SK-N-SH (cell line): ENCODE results near the gene RHBDL3. TPM values are rescaled to one million over a fixed set of nuclear protein-coding genes. Genes with fewer than 3 reads are reported as not detected.

Experiments
- CTCF ChIA-PET: fragments of 300-600, 350-600 bp; formaldehyde crosslinking; extraction: SDS; loops from one replicate; lab custom pipeline; 2021; lab: Yijun Ruan, JAX
- POLR2A ChIA-PET: fragments of 350-600 bp; sonication (Branson Sonifier 250); formaldehyde crosslinking; extraction: SDS; loops from one replicate; lab custom pipeline; 2020; ENCODE audit warnings: antibody characterized with exemption, inconsistent platforms; lab: Yijun Ruan, JAX
- DNase-seq: peaks from one replicate; pipeline ENCODE4 v3.0.0; 2012
- H2AFZ ChIP-seq: fragments of 200-600 bp; sonication (generic); 2 replicates; pipeline ENCODE4 v1.8.1; 2016; ENCODE audit warnings: antibody characterized with exemption, mild to moderate bottlenecking, low read depth
- H3F3A ChIP-seq: fragments of 200-600 bp; sonication (generic); replicated peaks from 2 replicates; pipeline ENCODE3; 2016; ENCODE audit warnings: antibody characterized with exemption, mild to moderate bottlenecking; ENCODE audit not compliant: insufficient read depth
- H3K27ac ChIP-seq, 2 experiments: fragments of 200-500 bp in 1 of 2; fragments of 200-600 bp in 1 of 2; sonication (Bioruptor generic) in 1 of 2; sonication (generic), shearing (Covaris generic) in 1 of 2; 2 replicates each; pipeline versions ENCODE4 v1.5.1 to v1.6.1; 2014 to 2016; ENCODE audit warnings: low read depth in 2 of 2, inconsistent platforms in 1 of 2, low read length in 1 of 2, mild to moderate bottlenecking in 1 of 2, mixed read lengths in 1 of 2
- H3K27me3 ChIP-seq: fragments of 200-600 bp; sonication (generic), shearing (Covaris generic); 2 replicates; pipeline ENCODE4 v1.6.1; 2016; ENCODE audit warnings: mixed run types; ENCODE audit not compliant: insufficient read depth
- H3K36me3 ChIP-seq, 2 experiments: fragments of 200-500 bp in 1 of 2; fragments of 200-600 bp in 1 of 2; sonication (Bioruptor generic) in 1 of 2; sonication (generic) in 1 of 2; replicated peaks in 1 of 2; 2 replicates each; pipeline versions ENCODE3 to v1.5.1; 2014 to 2016; ENCODE audit warnings: low read length in 1 of 2, mild to moderate bottlenecking in 1 of 2; ENCODE audit not compliant: insufficient read depth in 2 of 2, control insufficient read depth in 1 of 2
- H3K4me1 ChIP-seq, 2 experiments: fragments of 200-500 bp in 1 of 2; fragments of 200-600 bp in 1 of 2; sonication (Bioruptor generic) in 1 of 2; sonication (generic), shearing (Covaris generic) in 1 of 2; 2 replicates each; pipeline versions ENCODE4 v1.5.1 to v1.6.1; 2014 to 2016; ENCODE audit warnings: low read depth in 1 of 2, low read length in 1 of 2, mixed run types in 1 of 2; ENCODE audit not compliant: insufficient read depth in 2 of 2, control insufficient read depth in 1 of 2
- H3K4me2 ChIP-seq: fragments of 200-600 bp; sonication (generic), shearing (Covaris generic); 2 replicates; pipeline ENCODE4 v1.6.1; 2017; ENCODE audit warnings: mixed run types
- H3K4me3 ChIP-seq, 2 experiments: fragments of 200-500 bp in 1 of 2; fragments of 200-600 bp in 1 of 2; sonication (Bioruptor generic) in 1 of 2; sonication (generic), shearing (Covaris generic) in 1 of 2; 2 replicates each; pipeline versions ENCODE4 v1.5.1 to v1.8.1; 2014 to 2016; ENCODE audit warnings: low read depth in 2 of 2, inconsistent platforms in 1 of 2, low read length in 1 of 2, mild to moderate bottlenecking in 1 of 2, mixed read lengths in 1 of 2, moderate library complexity in 1 of 2
- H3K79me2 ChIP-seq: fragments of 200-600 bp; sonication (generic); 2 replicates; pipeline ENCODE4 v1.8.1; 2017; ENCODE audit warnings: mild to moderate bottlenecking; ENCODE audit not compliant: insufficient read depth
- H3K9ac ChIP-seq: fragments of 200-600 bp; sonication (generic); 2 replicates; pipeline ENCODE4 v1.6.1; 2017; ENCODE audit warnings: mixed run types
- H3K9me2 ChIP-seq: fragments of 200-600 bp; sonication (generic); 2 replicates; pipeline ENCODE4 v1.6.1; 2017; ENCODE audit warnings: mixed run types
- H3K9me3 ChIP-seq: fragments of 200-600 bp; sonication (generic); 2 replicates; pipeline ENCODE4 v1.6.1; 2017; ENCODE audit warnings: mixed run types, mild to moderate bottlenecking, moderate library complexity
- H4K20me1 ChIP-seq: fragments of 200-600 bp; sonication (generic); 2 replicates; pipeline ENCODE4 v1.6.1; 2017; ENCODE audit warnings: mild to moderate bottlenecking, mixed run types; ENCODE audit not compliant: insufficient read depth
- CHD2 ChIP-seq: fragments of 150-350 bp; IDR thresholded peaks from 2 replicates; pipeline ENCODE4 v1.6.1; 2018; ENCODE audit warnings: low read length; ENCODE audit not compliant: partially characterized antibody
- CTCF ChIP-seq: fragments of 200-600 bp; sonication (generic); IDR thresholded peaks from 2 replicates; pipeline ENCODE4 v1.6.1; 2017; ENCODE audit warnings: antibody characterized with exemption, mild to moderate bottlenecking, moderate library complexity
- FOXM1 ChIP-seq: IDR thresholded peaks from 2 replicates; pipeline ENCODE4 v1.4.0; 2012; ENCODE audit warnings: low read depth, mild to moderate bottlenecking
- GATA2 ChIP-seq: sonication (generic); formaldehyde crosslinking; IDR thresholded peaks from 2 replicates; pipeline ENCODE4 v1.5.0; 2020; ENCODE audit warnings: mild to moderate bottlenecking, missing genetic modification reagents
- IRF3 ChIP-seq: fragments of 150-350 bp; IDR thresholded peaks from 2 replicates; pipeline ENCODE4 v1.6.1; 2016; ENCODE audit warnings: mild to moderate bottlenecking, low read depth, low read length
- MAX ChIP-seq: IDR thresholded peaks from 2 replicates; pipeline ENCODE4 v1.4.0; 2012; ENCODE audit warnings: low read depth
- MEF2A ChIP-seq: IDR thresholded peaks from 2 replicates; pipeline ENCODE4 v1.4.0; 2012; ENCODE audit warnings: low read depth, borderline replicate concordance
- NFIC ChIP-seq: IDR thresholded peaks from 2 replicates; pipeline ENCODE4 v1.4.0; 2012; ENCODE audit warnings: borderline replicate concordance
- RCOR1 ChIP-seq: fragments of 150-350 bp; IDR thresholded peaks from 2 replicates; pipeline ENCODE4 v1.6.1; 2017; ENCODE audit warnings: antibody characterized with exemption, low read length
- REST ChIP-seq: IDR thresholded peaks from 2 replicates; pipeline ENCODE4 v1.6.1; 2012; ENCODE audit warnings: mild to moderate bottlenecking, low read depth, low read length, moderate library complexity
- SMC3 ChIP-seq: IDR thresholded peaks from 2 replicates; pipeline ENCODE4 v1.6.1; 2012; ENCODE audit warnings: low read depth, low read length, improper control_type of control experiment
- TAF1 ChIP-seq: IDR thresholded peaks from 2 replicates; pipeline ENCODE4 v1.6.1; 2012; ENCODE audit warnings: low read depth, mild to moderate bottlenecking, low read length, moderate library complexity, borderline replicate concordance
- TCF12 ChIP-seq: IDR thresholded peaks from 2 replicates; pipeline ENCODE4 v1.4.0; 2012
- TEAD4 ChIP-seq: IDR thresholded peaks from 2 replicates; pipeline ENCODE4 v1.4.0; 2012; ENCODE audit warnings: mild to moderate bottlenecking, borderline replicate concordance; ENCODE audit not compliant: insufficient read depth
- USF2 ChIP-seq: fragments of 150-350 bp; IDR thresholded peaks from 2 replicates; pipeline ENCODE4 v1.6.1; 2017; ENCODE audit warnings: antibody characterized with exemption, low read length, low read depth, borderline replicate concordance
- WGBS: methylation state at CpG from one replicate; pipeline ENCODE4 v1.1.6; 2017; ENCODE audit warnings: low lambda C conversion rate; 5-methylcytosine and 5-hydroxymethylcytosine counted together
- polyA plus RNA-seq, 3 experiments: library from polyadenylated mRNA; depleted of rRNA; stranded (reverse); fragments of >200 nt; gene quantifications; 2 replicates each; pipeline ENCODE4 v1.2.3, GENCODE V29; 2012

The RHBDL3 gene
- polyA plus RNA-seq, 1 of the 3 experiments (the other 2 are of a cell fraction): 0.72 TPM

GRCh38 chr17:32286518-32286900 lies 20.9 kb downstream of the RHBDL3 start:
- no peak overlapping the region for H2AFZ ChIP-seq
- peaks cover 0 to 5% of the 10 kb centered on the region in 2 experiments; a peak in 1 of 4 replicates for H3K4me1 ChIP-seq
- no peaks in the 10 kb centered on the region for H4K20me1 ChIP-seq
- H3K36me3 ChIP-seq: no peaks in the 10 kb centered on the region
- H3K79me2 ChIP-seq: no peaks in the 10 kb centered on the region
- no peak for DNase-seq
- H3K27me3 ChIP-seq: no peaks in the 10 kb centered on the region
- H3K9me3 ChIP-seq: no peaks in the 10 kb centered on the region
- no peak overlapping the region for H3K9ac ChIP-seq
- no peaks in the 10 kb centered on the region for H3K9me2 ChIP-seq
- H3K27ac ChIP-seq: no peak overlapping the region
- 80% methylated on average over 5 of the region's 5 CpGs for WGBS
- H3K4me3 ChIP-seq: no peak overlapping the region
- ChIA-PET CTCF (interaction anchor here (0.5 to 3.5 kb wide), 5 partner anchors 10 to 41 kb away, joined by 3 to 13 read pairs (median 3); no protein-coding TSS in a partner anchor), POLR2A (no interaction called here)
- H3K4me2 ChIP-seq: no peak overlapping the region
- TF ChIP-seq TEAD4: no peak
- TF ChIP-seq NFIC: no peak
- TF ChIP-seq GATA2: no peak
- H3F3A ChIP-seq: peaks cover 4% of the 10 kb centered on the region

GRCh38 chr17:32287804-32288511 lies 22.3 kb downstream of the RHBDL3 start:
- ChIA-PET CTCF (interaction anchor here (1.2 to 3.5 kb wide), 3 partner anchors 26 to 84 kb away, joined by 3 to 13 read pairs (median 3); no protein-coding TSS in a partner anchor), POLR2A (no interaction called here)
- Histone ChIP-seq H3K36me3 (no peaks in the 10 kb centered on the region), H4K20me1 (no peaks in the 10 kb centered on the region), H3K4me3 (no peak overlapping the region), H3K79me2 (no peaks in the 10 kb centered on the region), H3K4me2 (no peak overlapping the region), H3K27me3 (no peaks in the 10 kb centered on the region), H3K9ac (no peak overlapping the region), H3K9me2 (no peaks in the 10 kb centered on the region), H3K4me1 (peaks cover 0 to 2% of the 10 kb centered on the region in 2 experiments; a peak in 1 of 4 replicates), H3K27ac (no peak overlapping the region), H3K9me3 (no peaks in the 10 kb centered on the region), H3F3A (peaks cover 4% of the 10 kb centered on the region), H2AFZ (no peak overlapping the region)
- no peak for DNase-seq
- TF ChIP-seq CTCF (no peak), IRF3 (no peak), TCF12 (no peak), CHD2 (no peak), FOXM1 (no peak), MEF2A (no peak), RCOR1 (no peak), MAX (no peak), USF2 (no peak), SMC3 (no peak), REST (no peak), TAF1 (no peak)
- 91% methylated on average over 5 of the region's 10 CpGs for WGBS
